HepG2 (cell line): ENCODE results near the gene ATOH8. TPM values are rescaled to one million over a fixed set of nuclear protein-coding genes. Genes with fewer than 3 reads are reported as not detected.

Experiments
- ATAC-seq: fragments of 200-7000 bp; cut with Tn5 transposase; 3 replicates; pipeline ENCODE4 v1.9.1; 2020; ENCODE audit warnings: mild to moderate bottlenecking, moderate library complexity
- BruUV-seq: library from RNA; stranded (reverse); fragments of 400-500 nt; replicated peaks from 2 replicates; lab custom pipeline; 2021; lab: Mats Ljungman, UMichigan
- CTCF ChIA-PET: fragments of 300-600 bp; formaldehyde crosslinking; extraction: SDS; loops from one replicate; lab custom pipeline; 2021; ENCODE audit warnings: low total read pairs, inconsistent platforms, low intra/inter-chr PET ratio; lab: Yijun Ruan, JAX
- POLR2A ChIA-PET: fragments of 350-600 bp; sonication (Branson Sonifier 250); formaldehyde crosslinking; loops from one replicate; lab custom pipeline; 2020; ENCODE audit warnings: antibody characterized with exemption, inconsistent platforms; lab: Yijun Ruan, JAX
- DNase-seq: peaks from one replicate; pipeline ENCODE4 v3.0.0-alpha.2; 2015; ENCODE audit warnings: low spot score
- FAIRE-seq: peaks from 3 replicates; lab custom pipeline; 2011; peaks lifted over from hg19 to GRCh38; lab: Jason Lieb, UNC
- H2AFZ ChIP-seq: one replicate; pipeline ENCODE4 v1.6.1; 2011; ENCODE audit warnings: low read length, inconsistent platforms
- H3K27ac ChIP-seq: fragments of 300-600 bp; 3 replicates; pipeline ENCODE4 v1.8.0; 2011; ENCODE audit warnings: mixed run types, mild to moderate bottlenecking, mixed read lengths, low read length, inconsistent platforms; ENCODE audit not compliant: insufficient read depth; ENCODE audit errors: extremely low read length
- H3K27me3 ChIP-seq, 2 experiments: fragments of 200-600 bp in 1 of 2; 2 replicates in 1 of 2; 3 replicates in 1 of 2; pipeline versions ENCODE4 v1.6.0 to v1.8.0; 2011; ENCODE audit warnings: low read length in 2 of 2, mild to moderate bottlenecking in 2 of 2, moderate library complexity in 2 of 2, inconsistent platforms in 1 of 2; ENCODE audit not compliant: insufficient read depth in 2 of 2, control insufficient read depth in 1 of 2
- H3K36me3 ChIP-seq, 2 experiments: fragments of 200-600 bp in 1 of 2; replicated peaks in 1 of 2; 2 replicates in 1 of 2; 3 replicates in 1 of 2; pipeline versions ENCODE4 v1.5.1 to v1.8.0; 2011; ENCODE audit warnings: low read length in 2 of 2, inconsistent platforms in 1 of 2; ENCODE audit not compliant: insufficient read depth in 2 of 2, control insufficient read depth in 1 of 2
- H3K4me1 ChIP-seq: 2 replicates; pipeline ENCODE4 v1.5.1; 2012; ENCODE audit warnings: low read length, inconsistent platforms; ENCODE audit not compliant: insufficient read depth
- H3K4me2 ChIP-seq: 2 replicates; pipeline ENCODE4 v1.6.0; 2011; ENCODE audit warnings: low read depth, low read length, inconsistent platforms
- H3K4me3 ChIP-seq, 3 experiments: fragments of 200-600 bp in 1 of 3; sonication (generic), shearing (Covaris generic) in 1 of 3; replicated peaks in 1 of 3; 2 replicates each; pipeline ENCODE4 v1.5.1; 2011 to 2016; ENCODE audit warnings: low read length in 3 of 3, inconsistent platforms in 2 of 3, low read depth in 2 of 3, mild to moderate bottlenecking in 2 of 3, control low read depth in 1 of 3, mixed read lengths in 1 of 3; ENCODE audit not compliant: insufficient read depth in 1 of 3
- H3K79me2 ChIP-seq: one replicate; pipeline ENCODE4 v1.6.1; 2011; ENCODE audit warnings: low read length, inconsistent platforms; ENCODE audit not compliant: insufficient read depth
- H3K9ac ChIP-seq: 2 replicates; pipeline ENCODE4 v1.6.0; 2011; ENCODE audit warnings: mild to moderate bottlenecking, low read depth, low read length, inconsistent platforms; ENCODE audit not compliant: insufficient read depth
- H3K9me3 ChIP-seq: 2 replicates; pipeline ENCODE4 v1.5.1; 2012; ENCODE audit warnings: mild to moderate bottlenecking, low read length
- H4K20me1 ChIP-seq: 2 replicates; pipeline ENCODE4 v1.6.0; 2011; ENCODE audit warnings: inconsistent platforms, mild to moderate bottlenecking, low read length, moderate library complexity; ENCODE audit not compliant: insufficient read depth
- CEBPG ChIP-seq: IDR thresholded peaks from 2 replicates; pipeline ENCODE4 v1.6.1; 2016
- GLI4 ChIP-seq: sonication (generic); formaldehyde crosslinking; IDR thresholded peaks from 2 replicates; pipeline ENCODE4 v1.5.1; 2020; ENCODE audit warnings: missing genetic modification reagents, mild to moderate bottlenecking, moderate library complexity, borderline replicate concordance
- RBAK ChIP-seq: sonication (generic); formaldehyde crosslinking; IDR thresholded peaks from 2 replicates; pipeline ENCODE4 v1.5.1; 2020; ENCODE audit warnings: mild to moderate bottlenecking, missing genetic modification reagents
- ZBTB7A ChIP-seq: sonication (generic); formaldehyde crosslinking; IDR thresholded peaks from 2 replicates; pipeline ENCODE4 v1.8.0; 2022; ENCODE audit warnings: mild to moderate bottlenecking, missing genetic modification reagents
- ZNF598 ChIP-seq: sonication (generic); formaldehyde crosslinking; IDR thresholded peaks from 2 replicates; pipeline ENCODE4 v1.5.1; 2020; ENCODE audit warnings: mild to moderate bottlenecking, missing genetic modification reagents, borderline replicate concordance
- ZNF746 ChIP-seq: sonication (generic); formaldehyde crosslinking; IDR thresholded peaks from 2 replicates; pipeline ENCODE4 v1.8.0; 2022; ENCODE audit warnings: mild to moderate bottlenecking, missing genetic modification reagents
- WGBS: methylation state at CpG from one replicate; pipeline ENCODE4 v1.1.6; 2017; ENCODE audit warnings: low lambda C conversion rate; 5-methylcytosine and 5-hydroxymethylcytosine counted together
- in situ Hi-C: cut with HindIII; loops from 2 replicates; pipeline ENCODE4 v1.10.0; 2017; ENCODE audit warnings: low pct_unique_long_range_greater_than_20kb; ENCODE audit not compliant: extremely low pct_ligation_motif_present
- intact Hi-C: fragments of 100-400 bp; cut with micrococcal nuclease; formaldehyde crosslinking; loops from one replicate; pipeline ENCODE4 v1.10.0; 2022; ENCODE audit not compliant: unreplicated experiment
- polyA plus RNA-seq, 8 experiments: library from polyadenylated mRNA; depleted of rRNA in 3 of 8; stranded (reverse) in 7 of 8; unstranded in 1 of 8; fragments of >200 nt; fragmentation: Illumina TruSeq in 4 of 8; extraction: Trizol in 4 of 8; gene quantifications; 2 replicates each; pipeline versions ENCODE4 v1.2.1 to v1.2.3, GENCODE V29; 2011 to 2016; ENCODE audit warnings: low read depth in 4 of 8, missing spikeins in 1 of 8, mixed read lengths in 1 of 8; ENCODE audit not compliant: insufficient read depth in 1 of 8
- total RNA-seq, 5 experiments: library from RNA; depleted of rRNA; stranded (reverse); fragments of >200 nt; fragmentation: Illumina TruSeq; extraction: Trizol; gene quantifications; 2 replicates each; pipeline ENCODE4 v1.2.3, GENCODE V29; 2016; ENCODE audit warnings: low read depth in 1 of 5
- TF ChIP-seq, protein P1 (sequence below): sonication (generic); formaldehyde crosslinking; IDR thresholded peaks from 2 replicates; pipeline ENCODE4 v1.5.1; 2020; ENCODE audit warnings: mild to moderate bottlenecking, missing genetic modification reagents, borderline replicate concordance
- TF ChIP-seq, protein P2 (sequence below): sonication (generic); formaldehyde crosslinking; IDR thresholded peaks from 2 replicates; pipeline ENCODE4 v1.4.0; 2020; ENCODE audit warnings: missing genetic modification reagents, borderline replicate concordance
- TF ChIP-seq, protein P3 (sequence below): sonication (generic); formaldehyde crosslinking; IDR thresholded peaks from 2 replicates; pipeline ENCODE4 v1.4.0; 2020; ENCODE audit warnings: mild to moderate bottlenecking, missing genetic modification reagents, borderline replicate concordance

ATOH8 gene
- total and polyA plus RNA-seq, 2 of the 13 experiments (the other 11 are each of a cell fraction or from before 2014, with no cell fraction given): 0.13 to 0.61 TPM

DNA sequence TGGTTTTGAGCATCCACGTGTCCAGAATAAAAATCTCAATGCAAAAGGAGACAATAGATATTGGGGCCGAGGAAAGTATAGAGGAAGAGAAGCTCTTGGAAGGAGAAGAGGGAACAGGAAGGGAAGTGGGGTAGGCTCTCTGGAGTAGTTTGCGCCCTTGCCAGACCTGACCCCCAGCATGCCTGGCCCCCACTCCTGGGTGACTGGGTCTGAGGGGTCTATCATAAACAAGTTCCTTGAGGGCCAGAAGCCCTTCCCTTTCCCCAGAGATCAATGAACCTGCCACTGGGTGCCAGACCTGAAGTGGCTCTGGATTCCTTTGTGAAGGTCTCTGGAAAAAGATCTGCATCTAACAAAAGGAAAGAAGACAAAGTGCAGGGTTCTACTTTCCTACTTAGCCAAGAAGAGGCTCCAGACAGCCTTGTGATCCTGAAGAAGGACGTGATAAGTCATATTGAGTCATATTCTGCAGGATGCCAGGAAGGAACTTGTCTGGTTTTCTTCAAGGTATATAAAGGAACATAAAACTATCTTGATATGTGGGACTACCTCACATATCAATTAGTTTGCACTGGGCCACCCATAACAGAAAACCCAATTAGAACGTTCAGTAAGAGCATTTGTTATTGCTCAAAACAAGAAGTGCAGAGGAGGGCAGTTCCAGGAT is 18.7 kb upstream of the ATOH8 start:
- ATAC-seq: no peak
- no peak overlapping the region for H3K4me2 ChIP-seq
- POLR2A ChIA-PET: no interaction called here
- H3K36me3 ChIP-seq: no peaks in the 10 kb centered on the region
- no peak overlapping the region for H3K27ac ChIP-seq
- intact Hi-C loops: no loop called here
- no peaks in the 10 kb centered on the region for H3K79me2 ChIP-seq
- H3K27me3 ChIP-seq: peaks cover 4 to 31% of the 10 kb centered on the region in 2 experiments; a peak in 3 of 5 replicates
- no peak for DNase-seq
- BruUV-seq: no TSS peak
- in situ Hi-C loops: loop anchor here (10.0 kb wide), 1 partner anchor 340 kb away; no protein-coding TSS in a partner anchor
- CTCF ChIA-PET: no interaction called here
- no peak for FAIRE-seq
- H4K20me1 ChIP-seq: no peaks in the 10 kb centered on the region
- no peak overlapping the region for H3K9ac ChIP-seq
- no peak overlapping the region for H3K4me3 ChIP-seq
- no peaks in the 10 kb centered on the region for H3K9me3 ChIP-seq
- peaks cover 11% of the 10 kb centered on the region; the same call in 1 of the 2 replicates for H3K4me1 ChIP-seq
- H2AFZ ChIP-seq: no peak overlapping the region
- 32% methylated on average over 5 of the region's 5 CpGs for WGBS
- TF ChIP-seq CEBPG (CRISPR knock-in tag) (no peak), ZNF746 (CRISPR knock-in tag) (no peak), ZNF598 (CRISPR knock-in tag) (no peak), GLI4 (no peak), ZBTB7A (no peak), RBAK (CRISPR knock-in tag) (no peak)
- TF ChIP-seq, protein P1, sequence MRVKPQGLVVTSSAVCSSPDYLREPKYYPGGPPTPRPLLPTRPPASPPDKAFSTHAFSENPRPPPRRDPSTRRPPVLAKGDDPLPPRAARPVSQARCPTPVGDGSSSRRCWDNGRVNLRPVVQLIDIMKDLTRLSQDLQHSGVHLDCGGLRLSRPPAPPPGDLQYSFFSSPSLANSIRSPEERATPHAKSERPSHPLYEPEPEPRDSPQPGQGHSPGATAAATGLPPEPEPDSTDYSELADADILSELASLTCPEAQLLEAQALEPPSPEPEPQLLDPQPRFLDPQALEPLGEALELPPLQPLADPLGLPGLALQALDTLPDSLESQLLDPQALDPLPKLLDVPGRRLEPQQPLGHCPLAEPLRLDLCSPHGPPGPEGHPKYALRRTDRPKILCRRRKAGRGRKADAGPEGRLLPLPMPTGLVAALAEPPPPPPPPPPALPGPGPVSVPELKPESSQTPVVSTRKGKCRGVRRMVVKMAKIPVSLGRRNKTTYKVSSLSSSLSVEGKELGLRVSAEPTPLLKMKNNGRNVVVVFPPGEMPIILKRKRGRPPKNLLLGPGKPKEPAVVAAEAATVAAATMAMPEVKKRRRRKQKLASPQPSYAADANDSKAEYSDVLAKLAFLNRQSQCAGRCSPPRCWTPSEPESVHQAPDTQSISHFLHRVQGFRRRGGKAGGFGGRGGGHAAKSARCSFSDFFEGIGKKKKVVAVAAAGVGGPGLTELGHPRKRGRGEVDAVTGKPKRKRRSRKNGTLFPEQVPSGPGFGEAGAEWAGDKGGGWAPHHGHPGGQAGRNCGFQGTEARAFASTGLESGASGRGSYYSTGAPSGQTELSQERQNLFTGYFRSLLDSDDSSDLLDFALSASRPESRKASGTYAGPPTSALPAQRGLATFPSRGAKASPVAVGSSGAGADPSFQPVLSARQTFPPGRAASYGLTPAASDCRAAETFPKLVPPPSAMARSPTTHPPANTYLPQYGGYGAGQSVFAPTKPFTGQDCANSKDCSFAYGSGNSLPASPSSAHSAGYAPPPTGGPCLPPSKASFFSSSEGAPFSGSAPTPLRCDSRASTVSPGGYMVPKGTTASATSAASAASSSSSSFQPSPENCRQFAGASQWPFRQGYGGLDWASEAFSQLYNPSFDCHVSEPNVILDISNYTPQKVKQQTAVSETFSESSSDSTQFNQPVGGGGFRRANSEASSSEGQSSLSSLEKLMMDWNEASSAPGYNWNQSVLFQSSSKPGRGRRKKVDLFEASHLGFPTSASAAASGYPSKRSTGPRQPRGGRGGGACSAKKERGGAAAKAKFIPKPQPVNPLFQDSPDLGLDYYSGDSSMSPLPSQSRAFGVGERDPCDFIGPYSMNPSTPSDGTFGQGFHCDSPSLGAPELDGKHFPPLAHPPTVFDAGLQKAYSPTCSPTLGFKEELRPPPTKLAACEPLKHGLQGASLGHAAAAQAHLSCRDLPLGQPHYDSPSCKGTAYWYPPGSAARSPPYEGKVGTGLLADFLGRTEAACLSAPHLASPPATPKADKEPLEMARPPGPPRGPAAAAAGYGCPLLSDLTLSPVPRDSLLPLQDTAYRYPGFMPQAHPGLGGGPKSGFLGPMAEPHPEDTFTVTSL (CRISPR knock-in tag): no peak
- TF ChIP-seq, protein P2, sequence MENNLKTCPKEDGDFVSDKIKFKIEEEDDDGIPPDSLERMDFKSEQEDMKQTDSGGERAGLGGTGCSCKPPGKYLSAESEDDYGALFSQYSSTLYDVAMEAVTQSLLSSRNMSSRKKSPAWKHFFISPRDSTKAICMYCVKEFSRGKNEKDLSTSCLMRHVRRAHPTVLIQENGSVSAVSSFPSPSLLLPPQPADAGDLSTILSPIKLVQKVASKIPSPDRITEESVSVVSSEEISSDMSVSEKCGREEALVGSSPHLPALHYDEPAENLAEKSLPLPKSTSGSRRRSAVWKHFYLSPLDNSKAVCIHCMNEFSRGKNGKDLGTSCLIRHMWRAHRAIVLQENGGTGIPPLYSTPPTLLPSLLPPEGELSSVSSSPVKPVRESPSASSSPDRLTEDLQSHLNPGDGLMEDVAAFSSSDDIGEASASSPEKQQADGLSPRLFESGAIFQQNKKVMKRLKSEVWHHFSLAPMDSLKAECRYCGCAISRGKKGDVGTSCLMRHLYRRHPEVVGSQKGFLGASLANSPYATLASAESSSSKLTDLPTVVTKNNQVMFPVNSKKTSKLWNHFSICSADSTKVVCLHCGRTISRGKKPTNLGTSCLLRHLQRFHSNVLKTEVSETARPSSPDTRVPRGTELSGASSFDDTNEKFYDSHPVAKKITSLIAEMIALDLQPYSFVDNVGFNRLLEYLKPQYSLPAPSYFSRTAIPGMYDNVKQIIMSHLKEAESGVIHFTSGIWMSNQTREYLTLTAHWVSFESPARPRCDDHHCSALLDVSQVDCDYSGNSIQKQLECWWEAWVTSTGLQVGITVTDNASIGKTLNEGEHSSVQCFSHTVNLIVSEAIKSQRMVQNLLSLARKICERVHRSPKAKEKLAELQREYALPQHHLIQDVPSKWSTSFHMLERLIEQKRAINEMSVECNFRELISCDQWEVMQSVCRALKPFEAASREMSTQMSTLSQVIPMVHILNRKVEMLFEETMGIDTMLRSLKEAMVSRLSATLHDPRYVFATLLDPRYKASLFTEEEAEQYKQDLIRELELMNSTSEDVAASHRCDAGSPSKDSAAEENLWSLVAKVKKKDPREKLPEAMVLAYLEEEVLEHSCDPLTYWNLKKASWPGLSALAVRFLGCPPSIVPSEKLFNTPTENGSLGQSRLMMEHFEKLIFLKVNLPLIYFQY: no peak
- TF ChIP-seq, protein P3, sequence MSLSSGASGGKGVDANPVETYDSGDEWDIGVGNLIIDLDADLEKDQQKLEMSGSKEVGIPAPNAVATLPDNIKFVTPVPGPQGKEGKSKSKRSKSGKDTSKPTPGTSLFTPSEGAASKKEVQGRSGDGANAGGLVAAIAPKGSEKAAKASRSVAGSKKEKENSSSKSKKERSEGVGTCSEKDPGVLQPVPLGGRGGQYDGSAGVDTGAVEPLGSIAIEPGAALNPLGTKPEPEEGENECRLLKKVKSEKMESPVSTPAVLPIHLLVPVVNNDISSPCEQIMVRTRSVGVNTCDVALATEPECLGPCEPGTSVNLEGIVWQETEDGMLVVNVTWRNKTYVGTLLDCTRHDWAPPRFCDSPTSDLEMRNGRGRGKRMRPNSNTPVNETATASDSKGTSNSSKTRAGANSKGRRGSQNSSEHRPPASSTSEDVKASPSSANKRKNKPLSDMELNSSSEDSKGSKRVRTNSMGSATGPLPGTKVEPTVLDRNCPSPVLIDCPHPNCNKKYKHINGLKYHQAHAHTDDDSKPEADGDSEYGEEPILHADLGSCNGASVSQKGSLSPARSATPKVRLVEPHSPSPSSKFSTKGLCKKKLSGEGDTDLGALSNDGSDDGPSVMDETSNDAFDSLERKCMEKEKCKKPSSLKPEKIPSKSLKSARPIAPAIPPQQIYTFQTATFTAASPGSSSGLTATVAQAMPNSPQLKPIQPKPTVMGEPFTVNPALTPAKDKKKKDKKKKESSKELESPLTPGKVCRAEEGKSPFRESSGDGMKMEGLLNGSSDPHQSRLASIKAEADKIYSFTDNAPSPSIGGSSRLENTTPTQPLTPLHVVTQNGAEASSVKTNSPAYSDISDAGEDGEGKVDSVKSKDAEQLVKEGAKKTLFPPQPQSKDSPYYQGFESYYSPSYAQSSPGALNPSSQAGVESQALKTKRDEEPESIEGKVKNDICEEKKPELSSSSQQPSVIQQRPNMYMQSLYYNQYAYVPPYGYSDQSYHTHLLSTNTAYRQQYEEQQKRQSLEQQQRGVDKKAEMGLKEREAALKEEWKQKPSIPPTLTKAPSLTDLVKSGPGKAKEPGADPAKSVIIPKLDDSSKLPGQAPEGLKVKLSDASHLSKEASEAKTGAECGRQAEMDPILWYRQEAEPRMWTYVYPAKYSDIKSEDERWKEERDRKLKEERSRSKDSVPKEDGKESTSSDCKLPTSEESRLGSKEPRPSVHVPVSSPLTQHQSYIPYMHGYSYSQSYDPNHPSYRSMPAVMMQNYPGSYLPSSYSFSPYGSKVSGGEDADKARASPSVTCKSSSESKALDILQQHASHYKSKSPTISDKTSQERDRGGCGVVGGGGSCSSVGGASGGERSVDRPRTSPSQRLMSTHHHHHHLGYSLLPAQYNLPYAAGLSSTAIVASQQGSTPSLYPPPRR (CRISPR knock-in tag): no peak
